ENCODE results near the gene BCL7A. TPM values are rescaled to one million over a fixed set of nuclear protein-coding genes. Genes with fewer than 3 reads are reported as not detected.
"Not testable (repeated sequence)": the region's sequence is repeated elsewhere in the genome, so short reads cannot be mapped to it uniquely, and the experiment has no call there.

BCL7A gene
- total and polyA plus RNA-seq, 4 donors = 3.5 to 8.3 (median 4.9) TPM

- 53% methylated on average over 7 of the region's 7 CpGs for WGBS
- H3K27me3 ChIP-seq (ENCODE audit: control insufficient read depth in 4 of 4, insufficient read depth in 4 of 4, low read length in 3 of 4) = no peaks in the 10 kb centered on the region
- no peaks in the 10 kb centered on the region for H3K9me3 ChIP-seq (ENCODE audit: control insufficient read depth in 4 of 4, low read length in 3 of 4)
- no peaks in the 10 kb centered on the region for H3K36me3 ChIP-seq (ENCODE audit: control insufficient read depth in 4 of 4, insufficient read depth in 3 of 4, low read depth in 1 of 4, low read length in 3 of 4)
- H3K4me1 ChIP-seq (ENCODE audit: control insufficient read depth in 4 of 4, insufficient read depth in 4 of 4, low read length in 3 of 4) = peaks cover 0 to 17% (median 3%) of the 10 kb centered on the region in 4 donors
- no peak for TF ChIP-seq RXRA (IDR thresholded peaks at IDR 0.05)
- TF ChIP-seq EGR1 (IDR thresholded peaks at IDR 0.05; ENCODE audit: low read depth in 2 of 2) = no peak
- no peak for TF ChIP-seq TAF1 (conservative IDR thresholded peaks at IDR 0.05)
- no peak for TF ChIP-seq ZBTB33 (IDR thresholded peaks at IDR 0.05)
- TF ChIP-seq CTCF (IDR thresholded peaks at IDR 0.05; ENCODE audit: low read depth, low read length, missing input control) = no peak
- TF ChIP-seq REST (IDR thresholded peaks at IDR 0.05) = no peak
- no peak for TF ChIP-seq GABPA (IDR thresholded peaks at IDR 0.05 in 1 of 2, conservative IDR thresholded peaks at IDR 0.05 in 1 of 2)
- no peak for TF ChIP-seq JUND (IDR thresholded peaks at IDR 0.05)
- no peak for TF ChIP-seq ATF3 (IDR thresholded peaks at IDR 0.05)
- TF ChIP-seq NR2F2 (IDR thresholded peaks at IDR 0.05) = no peak
- no peak for TF ChIP-seq HNF4G (IDR thresholded peaks at IDR 0.05)
- H3K27ac ChIP-seq (ENCODE audit: low read depth in 1 of 2, low read length in 2 of 2) = no peak overlapping the region
- no peak overlapping the region for H3K9ac ChIP-seq (ENCODE audit: low read depth in 1 of 2, low read length in 2 of 2)
- DNase-seq (ENCODE audit: low spot score) = no peak
- no peak overlapping the region for H3K4me3 ChIP-seq (ENCODE audit: low read depth in 1 of 3, low read length in 3 of 3)
These were observed 83.2 kb downstream of the BCL7A start for GRCh38 chr12:122104844-122105243.

- not testable (repeated sequence) for H3K27ac ChIP-seq (ENCODE audit: low read depth in 1 of 2, low read length in 2 of 2)
- 74% methylated on average over 11 of the region's 11 CpGs for WGBS
- H3K4me1 ChIP-seq (ENCODE audit: control insufficient read depth in 4 of 4, insufficient read depth in 4 of 4, low read length in 3 of 4) = peaks cover 0 to 17% (median 3%) of the 10 kb centered on the region in 4 donors
These were observed 83.8 kb downstream of the BCL7A start for GRCh38 chr12:122105496-122105895.

More at GRCh38 chr12:122105496-122105895, 83.8 kb downstream of the BCL7A start:
- H3K4me3 ChIP-seq (ENCODE audit: low read depth in 1 of 3, low read length in 3 of 3); DNase-seq (ENCODE audit: low spot score); H3K27me3 ChIP-seq (ENCODE audit: control insufficient read depth in 4 of 4, insufficient read depth in 4 of 4, low read length in 3 of 4); H3K9me3 ChIP-seq (ENCODE audit: control insufficient read depth in 4 of 4, low read length in 3 of 4); H3K36me3 ChIP-seq (ENCODE audit: control insufficient read depth in 4 of 4, insufficient read depth in 3 of 4, low read depth in 1 of 4, low read length in 3 of 4); H3K9ac ChIP-seq (ENCODE audit: low read depth in 1 of 2, low read length in 2 of 2): not testable (repeated sequence)
